Endothelial cell of umbilical vein (primary cell): ENCODE measurements around the gene ABCF1.

Experiments used
- EZH2 ChIP-seq: IDR thresholded peaks from 2 replicates; pipeline ENCODE4 v1.6.1; 2012; ENCODE audit warnings: borderline replicate concordance, low read depth, mild to moderate bottlenecking, moderate library complexity, low read length, inconsistent platforms; ENCODE audit not compliant: severe bottlenecking
- GATA2 ChIP-seq: IDR thresholded peaks from 2 replicates; pipeline ENCODE4 v1.7.0; 2011; ENCODE audit warnings: low read depth, mild to moderate bottlenecking, moderate library complexity, mixed read lengths, low read length; ENCODE audit not compliant: insufficient read length, insufficient read depth
- POLR2A ChIP-seq: IDR thresholded peaks from 2 replicates; pipeline ENCODE4 v1.6.1; 2012; ENCODE audit warnings: low read depth, mild to moderate bottlenecking, control low read depth, low read length
- POLR2AphosphoS5 ChIP-seq: IDR thresholded peaks from 2 replicates; pipeline ENCODE4 v1.6.1; 2012; ENCODE audit warnings: low read depth, mild to moderate bottlenecking, control low read depth, low read length, moderate library complexity; ENCODE audit not compliant: insufficient read depth
- TF ChIP-seq, protein P1 (sequence below), 2 donors: IDR thresholded peaks; 1 replicate in 1 of 2; 2 replicates in 1 of 2; pipeline ENCODE4 v1.5.1; 2011; ENCODE audit warnings: low read length in 2 of 2, mild to moderate bottlenecking in 2 of 2, moderate library complexity in 2 of 2, control low read depth in 1 of 2, inconsistent platforms in 1 of 2, low read depth in 1 of 2; ENCODE audit not compliant: insufficient read depth in 1 of 2; ENCODE audit errors: extremely low read depth in 1 of 2
- TF ChIP-seq, protein P2 (sequence below): IDR thresholded peaks from 2 replicates; pipeline ENCODE4 v1.6.1; 2011; ENCODE audit not compliant: insufficient read depth, insufficient read length

DNA sequence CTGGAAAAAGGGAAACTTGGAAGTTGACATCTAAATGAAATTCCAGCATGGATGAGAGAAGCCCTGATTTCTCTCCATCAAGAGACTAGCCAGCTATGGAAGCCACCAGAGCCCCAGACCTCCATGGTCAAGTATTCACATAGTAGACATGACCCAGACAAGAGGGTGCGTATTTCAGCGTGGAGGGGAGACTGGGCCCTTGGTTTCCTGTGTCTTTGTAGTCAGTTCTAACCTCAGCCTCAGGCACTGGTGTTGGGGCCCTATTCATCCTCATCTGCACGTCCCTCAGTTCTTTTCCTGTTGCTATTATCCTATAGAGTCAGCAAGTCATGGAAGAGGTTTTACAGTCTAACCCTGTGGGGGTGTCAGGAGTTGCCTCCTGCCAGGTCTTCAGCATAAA lies 27.4 kb upstream of the ABCF1 start:
- TF ChIP-seq, protein P1, sequence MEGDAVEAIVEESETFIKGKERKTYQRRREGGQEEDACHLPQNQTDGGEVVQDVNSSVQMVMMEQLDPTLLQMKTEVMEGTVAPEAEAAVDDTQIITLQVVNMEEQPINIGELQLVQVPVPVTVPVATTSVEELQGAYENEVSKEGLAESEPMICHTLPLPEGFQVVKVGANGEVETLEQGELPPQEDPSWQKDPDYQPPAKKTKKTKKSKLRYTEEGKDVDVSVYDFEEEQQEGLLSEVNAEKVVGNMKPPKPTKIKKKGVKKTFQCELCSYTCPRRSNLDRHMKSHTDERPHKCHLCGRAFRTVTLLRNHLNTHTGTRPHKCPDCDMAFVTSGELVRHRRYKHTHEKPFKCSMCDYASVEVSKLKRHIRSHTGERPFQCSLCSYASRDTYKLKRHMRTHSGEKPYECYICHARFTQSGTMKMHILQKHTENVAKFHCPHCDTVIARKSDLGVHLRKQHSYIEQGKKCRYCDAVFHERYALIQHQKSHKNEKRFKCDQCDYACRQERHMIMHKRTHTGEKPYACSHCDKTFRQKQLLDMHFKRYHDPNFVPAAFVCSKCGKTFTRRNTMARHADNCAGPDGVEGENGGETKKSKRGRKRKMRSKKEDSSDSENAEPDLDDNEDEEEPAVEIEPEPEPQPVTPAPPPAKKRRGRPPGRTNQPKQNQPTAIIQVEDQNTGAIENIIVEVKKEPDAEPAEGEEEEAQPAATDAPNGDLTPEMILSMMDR (IDR thresholded peaks at IDR 0.05; ENCODE audit: extremely low read depth in 1 of 2, insufficient read depth in 1 of 2, low read depth in 1 of 2, low read length in 2 of 2), result no peak
- no peak for TF ChIP-seq POLR2AphosphoS5
- no peak for TF ChIP-seq EZH2
- TF ChIP-seq, protein P2, sequence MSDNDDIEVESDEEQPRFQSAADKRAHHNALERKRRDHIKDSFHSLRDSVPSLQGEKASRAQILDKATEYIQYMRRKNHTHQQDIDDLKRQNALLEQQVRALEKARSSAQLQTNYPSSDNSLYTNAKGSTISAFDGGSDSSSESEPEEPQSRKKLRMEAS, result no peak
- no peak for TF ChIP-seq POLR2A
- TF ChIP-seq GATA2, result no peak
